Measurements from ENCODE around the gene OR5K3. TPM values are rescaled to one million over a fixed set of nuclear protein-coding genes. Genes with fewer than 3 reads are reported as not detected.

The OR5K3 gene
- total and polyA plus RNA-seq, 2 of the 4 experiments (the other 2 are of a cell fraction): not detected

DNA sequence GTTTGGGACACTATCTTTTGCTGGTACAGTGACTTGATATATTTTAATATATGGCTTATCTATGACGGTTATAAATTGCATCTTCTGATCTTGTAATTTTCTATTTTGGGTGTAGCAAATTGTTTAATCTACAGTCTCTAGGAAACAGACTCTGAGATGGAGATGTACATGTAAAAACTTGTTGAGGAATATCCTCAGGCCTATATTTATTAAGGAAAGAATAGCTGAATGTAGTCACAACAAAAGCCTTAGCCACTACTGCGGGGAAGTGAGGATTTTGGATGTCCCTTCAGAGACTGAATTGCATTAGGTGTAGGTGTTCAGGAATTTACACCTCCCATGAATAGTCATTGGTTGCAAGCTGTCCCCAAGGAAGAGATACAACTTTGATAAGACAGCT lies 13.8 kb upstream of the OR5K3 start:
- Histone ChIP-seq H3K4me2 (ENCODE audit: low read depth, low read length) (no peak overlapping the region), H3K4me3 (ENCODE audit: insufficient read depth, low read depth, low read length) (no peak overlapping the region), H3K18ac (ENCODE audit: low read depth, low read length) (no peak overlapping the region), H3K9me1 (ENCODE audit: insufficient read depth, low read length) (no peaks in the 10 kb centered on the region), H3K27me3 (ENCODE audit: control insufficient read depth, insufficient read depth, low read length) (no peaks in the 10 kb centered on the region), H4K5ac (ENCODE audit: low read depth, low read length) (no peak overlapping the region), H2AK5ac (ENCODE audit: low read depth, low read length) (no peak overlapping the region), H3K56ac (ENCODE audit: extremely low read depth, insufficient read depth, low read length) (no peak overlapping the region), H3K9me3 (ENCODE audit: control insufficient read depth, insufficient read depth, low read length) (no peaks in the 10 kb centered on the region), H2AFZ (replicated peaks; ENCODE audit: low read length, poor library complexity) (no peak overlapping the region), H4K91ac (ENCODE audit: insufficient read depth, low read depth, low read length) (no peak overlapping the region), H3K79me1 (ENCODE audit: low read depth in 1 of 2, low read length in 2 of 2) (no peaks in the 10 kb centered on the region), H3K4me1 (ENCODE audit: control insufficient read depth, insufficient read depth, low read length) (no peaks in the 10 kb centered on the region), H2BK5ac (ENCODE audit: low read depth, low read length, poor library complexity, severe bottlenecking) (no peak overlapping the region), H2BK120ac (ENCODE audit: low read depth, low read length) (no peak overlapping the region), H3K14ac (replicated peaks; ENCODE audit: low read depth, low read length) (no peak overlapping the region), H3K27ac (ENCODE audit: insufficient read depth, low read length) (no peak overlapping the region), H4K8ac (ENCODE audit: low read depth in 2 of 2, low read length in 2 of 2) (no peak overlapping the region), H2AK9ac (replicated peaks; ENCODE audit: low read depth, low read length, poor library complexity) (no peak overlapping the region), H2BK15ac (ENCODE audit: low read depth, low read length) (no peak overlapping the region), H3K9ac (ENCODE audit: low read depth, low read length) (no peak overlapping the region), H3K4ac (ENCODE audit: low read depth, low read length) (no peak overlapping the region), H4K20me1 (ENCODE audit: insufficient read depth, low read length) (no peaks in the 10 kb centered on the region), H2BK20ac (ENCODE audit: low read depth, low read length) (no peak overlapping the region), H3K23ac (ENCODE audit: low read depth, low read length) (no peak overlapping the region), H3K36me3 (ENCODE audit: control insufficient read depth, insufficient read depth, low read length) (no peaks in the 10 kb centered on the region)
- ATAC-seq (ENCODE audit: low read depth) (no peak), DNase-seq (no peak)
- intact Hi-C loops (cut with micrococcal nuclease): no loop called here
- BruUV-seq (replicated peaks): no TSS peak
- TF ChIP-seq RAD21 (IDR thresholded peaks at IDR 0.05; ENCODE audit: low read length) (no peak), CHD1 (IDR thresholded peaks at IDR 0.05; ENCODE audit: low read depth, low read length) (no peak), CEBPB (IDR thresholded peaks at IDR 0.05; ENCODE audit: low read depth, low read length) (no peak), NFE2L2 (IDR thresholded peaks at IDR 0.05; ENCODE audit: low read depth, low read length) (no peak), MAZ (IDR thresholded peaks at IDR 0.05; ENCODE audit: borderline replicate concordance, low read depth, low read length) (no peak), MAFK (IDR thresholded peaks at IDR 0.05; ENCODE audit: low read depth, low read length) (no peak), SMC3 (IDR thresholded peaks at IDR 0.05; ENCODE audit: low read depth, low read length) (no peak), FOS (IDR thresholded peaks at IDR 0.05; ENCODE audit: low read depth, low read length) (no peak), POLR2A (IDR thresholded peaks at IDR 0.05; ENCODE audit: low read depth, low read length) (no peak), BHLHE40 (IDR thresholded peaks at IDR 0.05; ENCODE audit: low read depth, low read length) (no peak), MXI1 (IDR thresholded peaks at IDR 0.05; ENCODE audit: borderline replicate concordance, low read depth, low read length) (no peak), RCOR1 (IDR thresholded peaks at IDR 0.05; ENCODE audit: insufficient replicate concordance, low read length) (no peak), RFX5 (IDR thresholded peaks at IDR 0.05; ENCODE audit: low read depth, low read length) (no peak), ELK1 (IDR thresholded peaks at IDR 0.05; ENCODE audit: borderline replicate concordance, low read depth, low read length) (no peak)
- TF ChIP-seq, protein P1, sequence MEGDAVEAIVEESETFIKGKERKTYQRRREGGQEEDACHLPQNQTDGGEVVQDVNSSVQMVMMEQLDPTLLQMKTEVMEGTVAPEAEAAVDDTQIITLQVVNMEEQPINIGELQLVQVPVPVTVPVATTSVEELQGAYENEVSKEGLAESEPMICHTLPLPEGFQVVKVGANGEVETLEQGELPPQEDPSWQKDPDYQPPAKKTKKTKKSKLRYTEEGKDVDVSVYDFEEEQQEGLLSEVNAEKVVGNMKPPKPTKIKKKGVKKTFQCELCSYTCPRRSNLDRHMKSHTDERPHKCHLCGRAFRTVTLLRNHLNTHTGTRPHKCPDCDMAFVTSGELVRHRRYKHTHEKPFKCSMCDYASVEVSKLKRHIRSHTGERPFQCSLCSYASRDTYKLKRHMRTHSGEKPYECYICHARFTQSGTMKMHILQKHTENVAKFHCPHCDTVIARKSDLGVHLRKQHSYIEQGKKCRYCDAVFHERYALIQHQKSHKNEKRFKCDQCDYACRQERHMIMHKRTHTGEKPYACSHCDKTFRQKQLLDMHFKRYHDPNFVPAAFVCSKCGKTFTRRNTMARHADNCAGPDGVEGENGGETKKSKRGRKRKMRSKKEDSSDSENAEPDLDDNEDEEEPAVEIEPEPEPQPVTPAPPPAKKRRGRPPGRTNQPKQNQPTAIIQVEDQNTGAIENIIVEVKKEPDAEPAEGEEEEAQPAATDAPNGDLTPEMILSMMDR (conservative IDR thresholded peaks at IDR 0.05; ENCODE audit: low read depth, low read length): no peak
- TF ChIP-seq, protein P2, sequence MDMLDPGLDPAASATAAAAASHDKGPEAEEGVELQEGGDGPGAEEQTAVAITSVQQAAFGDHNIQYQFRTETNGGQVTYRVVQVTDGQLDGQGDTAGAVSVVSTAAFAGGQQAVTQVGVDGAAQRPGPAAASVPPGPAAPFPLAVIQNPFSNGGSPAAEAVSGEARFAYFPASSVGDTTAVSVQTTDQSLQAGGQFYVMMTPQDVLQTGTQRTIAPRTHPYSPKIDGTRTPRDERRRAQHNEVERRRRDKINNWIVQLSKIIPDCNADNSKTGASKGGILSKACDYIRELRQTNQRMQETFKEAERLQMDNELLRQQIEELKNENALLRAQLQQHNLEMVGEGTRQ (IDR thresholded peaks at IDR 0.05; ENCODE audit: low read depth, low read length): no peak
- WGBS, 2 experiments (ENCODE audit: extremely low coverage in 2 of 2, insufficient read length in 1 of 2): no CpG with 5 or more reads among the region's 2 CpGs
- in situ Hi-C loops (cut with MboI; ENCODE audit: low sequenced_read_pairs): no loop called here
- dilution Hi-C loops (cut with HindIII; ENCODE audit: low sequenced_read_pairs, unreplicated experiment): no loop called here
- CTCF ChIA-PET: no interaction called here
- POLR2A ChIA-PET (ENCODE audit: unreplicated experiment): no interaction called here
